Prostate gland (tissue), 2 donors: ENCODE measurements around the gene CPLANE1.
"Not testable (repeated sequence)": the region's sequence is repeated elsewhere in the genome, so short reads cannot be mapped to it uniquely, and the experiment has no call there.

Source experiments
- POLR2AphosphoS5 ChIP-seq: sonication (generic); formaldehyde crosslinking; IDR thresholded peaks from one replicate; pipeline ENCODE4 v1.6.1; 2017; ENCODE audit warnings: antibody characterized with exemption
- TF ChIP-seq, protein P1 (sequence below), 4 experiments: fragments of 200-600 bp in 2 of 4; fragments of 450-650 bp in 2 of 4; sonication (generic) in 2 of 4; IDR thresholded peaks; 1 replicate in 3 of 4; 2 replicates in 1 of 4; pipeline ENCODE4 v1.5.1; 2016 to 2019; ENCODE audit warnings: antibody characterized with exemption in 4 of 4, mild to moderate bottlenecking in 2 of 4, moderate library complexity in 2 of 4

DNA sequence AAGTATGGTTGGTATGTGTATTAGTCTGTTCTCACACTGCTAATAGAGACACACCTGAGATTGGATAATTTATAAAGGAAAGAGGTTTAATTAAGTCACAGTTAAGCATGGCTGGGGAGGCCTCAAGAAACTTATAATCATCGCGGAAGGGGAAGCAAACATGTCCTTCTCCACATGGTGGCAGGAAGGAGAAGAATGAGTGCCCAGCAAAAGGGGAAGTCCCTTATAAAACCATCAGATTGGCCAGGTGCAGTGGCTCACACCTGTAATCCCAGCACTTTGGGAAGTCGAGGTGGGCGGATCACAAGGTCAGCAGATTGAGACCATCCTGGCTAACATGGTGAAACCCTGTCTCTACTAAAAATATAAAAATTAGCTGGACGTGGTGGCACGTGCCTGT is 113.9 kb downstream of the CPLANE1 start:
- TF ChIP-seq, protein P1, sequence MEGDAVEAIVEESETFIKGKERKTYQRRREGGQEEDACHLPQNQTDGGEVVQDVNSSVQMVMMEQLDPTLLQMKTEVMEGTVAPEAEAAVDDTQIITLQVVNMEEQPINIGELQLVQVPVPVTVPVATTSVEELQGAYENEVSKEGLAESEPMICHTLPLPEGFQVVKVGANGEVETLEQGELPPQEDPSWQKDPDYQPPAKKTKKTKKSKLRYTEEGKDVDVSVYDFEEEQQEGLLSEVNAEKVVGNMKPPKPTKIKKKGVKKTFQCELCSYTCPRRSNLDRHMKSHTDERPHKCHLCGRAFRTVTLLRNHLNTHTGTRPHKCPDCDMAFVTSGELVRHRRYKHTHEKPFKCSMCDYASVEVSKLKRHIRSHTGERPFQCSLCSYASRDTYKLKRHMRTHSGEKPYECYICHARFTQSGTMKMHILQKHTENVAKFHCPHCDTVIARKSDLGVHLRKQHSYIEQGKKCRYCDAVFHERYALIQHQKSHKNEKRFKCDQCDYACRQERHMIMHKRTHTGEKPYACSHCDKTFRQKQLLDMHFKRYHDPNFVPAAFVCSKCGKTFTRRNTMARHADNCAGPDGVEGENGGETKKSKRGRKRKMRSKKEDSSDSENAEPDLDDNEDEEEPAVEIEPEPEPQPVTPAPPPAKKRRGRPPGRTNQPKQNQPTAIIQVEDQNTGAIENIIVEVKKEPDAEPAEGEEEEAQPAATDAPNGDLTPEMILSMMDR (IDR thresholded peaks at IDR 0.05), result not testable (repeated sequence)
- TF ChIP-seq POLR2AphosphoS5, result not testable (repeated sequence)
